ENCODE measurements around the gene HELZ. TPM values are rescaled to one million over a fixed set of nuclear protein-coding genes. Genes with fewer than 3 reads are reported as not detected.

The HELZ gene
- total and polyA plus RNA-seq, 4 donors, result 14.6 to 71.6 (median 33.9) TPM

DNA sequence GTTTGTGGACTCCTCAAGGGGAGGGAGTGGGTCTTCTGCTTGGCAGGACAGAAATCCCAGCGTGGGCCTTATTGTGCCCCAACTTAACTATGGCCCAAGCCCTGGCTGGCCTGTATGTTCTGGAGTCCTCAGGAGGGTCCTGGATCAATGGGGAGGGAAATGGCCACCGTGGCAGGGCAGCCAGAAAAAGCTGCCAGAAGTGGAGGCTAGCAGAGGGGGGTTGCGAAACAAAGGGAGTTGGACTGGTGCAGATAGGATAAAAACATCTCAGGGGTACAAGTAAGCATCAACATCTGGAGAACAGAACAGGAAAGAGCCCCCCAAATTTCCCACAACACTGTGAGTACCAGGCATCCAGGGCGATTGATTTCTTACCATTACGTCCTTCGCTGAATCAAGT is 204.3 kb downstream of the HELZ start:
- Histone ChIP-seq H3K27ac (ENCODE audit: low read depth, low read length) (no peak overlapping the region), H3K4me3 (ENCODE audit: low read depth, low read length) (no peak overlapping the region), H3K27me3 (ENCODE audit: control insufficient read depth, insufficient read depth, low read length) (no peaks in the 10 kb centered on the region), H3K4me1 (ENCODE audit: control insufficient read depth, insufficient read depth, low read length) (no peaks in the 10 kb centered on the region), H3K9me3 (ENCODE audit: control insufficient read depth, insufficient read depth, low read length) (no peaks in the 10 kb centered on the region), H3K36me3 (ENCODE audit: control insufficient read depth, insufficient read depth, low read length) (peaks cover 7% of the 10 kb centered on the region)
- DNase-seq (ENCODE audit: low read depth in 4 of 6, low spot score in 6 of 6), result no peak
- WGBS (ENCODE audit: insufficient coverage), result 83% methylated on average over 3 of the region's 6 CpGs

- peaks cover 4% of the 10 kb centered on the region for H3K36me3 ChIP-seq (ENCODE audit: control insufficient read depth, insufficient read depth, low read length)
- 82% methylated on average over 3 of the region's 5 CpGs for WGBS (ENCODE audit: insufficient coverage)
- DNase-seq (ENCODE audit: low read depth in 4 of 6, low spot score in 6 of 6), result no peak
- H3K27me3 ChIP-seq (ENCODE audit: control insufficient read depth, insufficient read depth, low read length), result no peaks in the 10 kb centered on the region
- H3K4me3 ChIP-seq (ENCODE audit: low read depth, low read length), result no peak overlapping the region
- no peaks in the 10 kb centered on the region for H3K4me1 ChIP-seq (ENCODE audit: control insufficient read depth, insufficient read depth, low read length)
- H3K9me3 ChIP-seq (ENCODE audit: control insufficient read depth, insufficient read depth, low read length), result no peaks in the 10 kb centered on the region
- no peak overlapping the region for H3K27ac ChIP-seq (ENCODE audit: low read depth, low read length)
Measured at GRCh38 chr17:67038861-67039365, 206.1 kb downstream of the HELZ start.

- H3K36me3 ChIP-seq (ENCODE audit: control insufficient read depth, insufficient read depth, low read length), result peaks cover 34% of the 10 kb centered on the region
- H3K27ac ChIP-seq (ENCODE audit: low read depth, low read length), result no peak overlapping the region
- H3K9me3 ChIP-seq (ENCODE audit: control insufficient read depth, insufficient read depth, low read length), result no peaks in the 10 kb centered on the region
- no peaks in the 10 kb centered on the region for H3K4me1 ChIP-seq (ENCODE audit: control insufficient read depth, insufficient read depth, low read length)
- no peak for DNase-seq (ENCODE audit: low read depth in 4 of 6, low spot score in 6 of 6)
- H3K4me3 ChIP-seq (ENCODE audit: low read depth, low read length), result no peak overlapping the region
- WGBS (ENCODE audit: insufficient coverage), result 81% methylated on average over 10 of the region's 11 CpGs
- no peaks in the 10 kb centered on the region for H3K27me3 ChIP-seq (ENCODE audit: control insufficient read depth, insufficient read depth, low read length)
Measured at GRCh38 chr17:67035131-67036083, 209.6 kb downstream of the HELZ start.

GRCh38 chr17:67033613-67034012 is 211.4 kb downstream of the HELZ start:
- H3K27me3 ChIP-seq (ENCODE audit: control insufficient read depth, insufficient read depth, low read length), result no peaks in the 10 kb centered on the region
- 96% methylated on average over 9 of the region's 9 CpGs for WGBS (ENCODE audit: insufficient coverage)
- H3K27ac ChIP-seq (ENCODE audit: low read depth, low read length), result no peak overlapping the region
- no peaks in the 10 kb centered on the region for H3K9me3 ChIP-seq (ENCODE audit: control insufficient read depth, insufficient read depth, low read length)
- peaks cover 43% of the 10 kb centered on the region for H3K36me3 ChIP-seq (ENCODE audit: control insufficient read depth, insufficient read depth, low read length)
- H3K4me3 ChIP-seq (ENCODE audit: low read depth, low read length), result no peak overlapping the region
- no peak for DNase-seq (ENCODE audit: low read depth in 4 of 6, low spot score in 6 of 6)
- H3K4me1 ChIP-seq (ENCODE audit: control insufficient read depth, insufficient read depth, low read length), result no peaks in the 10 kb centered on the region

GRCh38 chr17:67032985-67033384 is 212.0 kb downstream of the HELZ start:
- Histone ChIP-seq H3K9me3 (ENCODE audit: control insufficient read depth, insufficient read depth, low read length) (no peaks in the 10 kb centered on the region), H3K4me1 (ENCODE audit: control insufficient read depth, insufficient read depth, low read length) (no peaks in the 10 kb centered on the region), H3K27ac (ENCODE audit: low read depth, low read length) (no peak overlapping the region), H3K27me3 (ENCODE audit: control insufficient read depth, insufficient read depth, low read length) (no peaks in the 10 kb centered on the region), H3K4me3 (ENCODE audit: low read depth, low read length) (no peak overlapping the region), H3K36me3 (ENCODE audit: control insufficient read depth, insufficient read depth, low read length) (peaks cover 45% of the 10 kb centered on the region)
- DNase-seq (ENCODE audit: low read depth in 4 of 6, low spot score in 6 of 6), result no peak
- 100% methylated on average over 6 of the region's 13 CpGs for WGBS (ENCODE audit: insufficient coverage)

DNA sequence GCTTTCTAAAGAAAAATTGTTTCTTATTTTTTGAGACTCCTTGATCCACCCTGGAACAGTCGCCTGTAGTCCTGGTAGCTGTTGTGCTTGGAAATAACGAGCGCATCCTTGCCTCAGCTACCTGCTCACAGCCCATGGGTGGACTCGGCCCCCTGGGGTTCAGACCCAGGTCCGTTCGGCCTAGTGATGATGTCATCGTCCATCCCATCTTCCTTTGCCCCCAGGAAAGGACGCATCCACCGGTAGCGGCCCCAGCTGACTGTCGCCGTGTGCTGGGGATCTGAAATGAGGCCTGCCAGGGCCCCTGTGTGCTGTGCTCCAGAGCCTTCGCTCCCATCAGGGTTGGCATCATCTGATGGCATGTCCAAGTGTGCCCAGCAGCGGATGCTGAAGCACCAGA is 212.6 kb downstream of the HELZ start:
- WGBS (ENCODE audit: insufficient coverage), result 91% methylated on average over 14 of the region's 14 CpGs

GRCh38 chr17:67030641-67031040 is 214.4 kb downstream of the HELZ start:
- Histone ChIP-seq H3K4me3 (ENCODE audit: low read depth, low read length) (no peak overlapping the region), H3K4me1 (ENCODE audit: control insufficient read depth, insufficient read depth, low read length) (no peaks in the 10 kb centered on the region), H3K9me3 (ENCODE audit: control insufficient read depth, insufficient read depth, low read length) (no peaks in the 10 kb centered on the region), H3K36me3 (ENCODE audit: control insufficient read depth, insufficient read depth, low read length) (peaks cover 65% of the 10 kb centered on the region), H3K27me3 (ENCODE audit: control insufficient read depth, insufficient read depth, low read length) (no peaks in the 10 kb centered on the region), H3K27ac (ENCODE audit: low read depth, low read length) (no peak overlapping the region)
- WGBS (ENCODE audit: insufficient coverage), result 91% methylated on average over 21 of the region's 21 CpGs
- DNase-seq (ENCODE audit: low read depth in 4 of 6, low spot score in 6 of 6), result no peak

More for the DNA sequence above, 212.6 kb downstream of the HELZ start:
- H3K27me3 ChIP-seq (ENCODE audit: control insufficient read depth, insufficient read depth, low read length), result no peaks in the 10 kb centered on the region
- H3K27ac ChIP-seq (ENCODE audit: low read depth, low read length), result no peak overlapping the region
- H3K4me1 ChIP-seq (ENCODE audit: control insufficient read depth, insufficient read depth, low read length), result no peaks in the 10 kb centered on the region
- H3K4me3 ChIP-seq (ENCODE audit: low read depth, low read length), result no peak overlapping the region
- H3K9me3 ChIP-seq (ENCODE audit: control insufficient read depth, insufficient read depth, low read length), result no peaks in the 10 kb centered on the region
- DNase-seq (ENCODE audit: low read depth in 4 of 6, low spot score in 6 of 6), result no peak
- H3K36me3 ChIP-seq (ENCODE audit: control insufficient read depth, insufficient read depth, low read length), result peaks cover 48% of the 10 kb centered on the region

DNA sequence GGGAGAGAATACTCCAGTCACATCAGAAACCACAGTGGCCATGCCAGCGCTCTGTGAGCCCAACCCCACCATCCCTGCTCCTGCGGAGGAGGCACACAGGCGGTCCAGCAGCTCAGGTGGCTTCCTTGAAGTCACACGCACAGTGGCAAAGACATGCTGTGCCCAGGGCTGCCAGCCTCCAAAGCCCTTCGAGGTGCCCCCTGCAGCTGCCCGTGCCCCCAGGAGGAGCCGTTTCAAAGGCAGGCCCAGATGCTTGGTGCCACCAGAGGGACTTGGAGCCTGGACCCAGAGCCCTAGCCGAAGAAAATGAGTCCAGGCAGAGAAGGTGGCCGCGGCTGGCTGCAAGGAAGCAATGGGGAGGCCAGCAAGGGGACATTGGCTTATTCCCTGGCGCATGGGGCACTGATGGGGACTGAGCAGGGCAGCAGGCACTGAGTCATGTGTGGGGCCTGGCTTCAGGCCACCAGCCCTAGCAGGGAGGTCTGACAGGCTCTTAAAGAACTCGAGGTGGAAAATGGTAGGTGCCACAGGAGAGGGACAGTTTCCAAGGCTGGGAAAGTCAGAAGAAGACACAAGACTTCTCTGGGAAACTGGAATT is 217.9 kb downstream of the HELZ start:
- H3K27me3 ChIP-seq (ENCODE audit: control insufficient read depth, insufficient read depth, low read length), result no peaks in the 10 kb centered on the region
- no peak for DNase-seq (ENCODE audit: low read depth in 4 of 6, low spot score in 6 of 6)
- H3K27ac ChIP-seq (ENCODE audit: low read depth, low read length), result no peak overlapping the region
- H3K9me3 ChIP-seq (ENCODE audit: control insufficient read depth, insufficient read depth, low read length), result no peaks in the 10 kb centered on the region
- WGBS (ENCODE audit: insufficient coverage), result 89% methylated on average over 12 of the region's 12 CpGs
- H3K4me3 ChIP-seq (ENCODE audit: low read depth, low read length), result no peak overlapping the region
- H3K36me3 ChIP-seq (ENCODE audit: control insufficient read depth, insufficient read depth, low read length), result peaks cover 74% of the 10 kb centered on the region
- H3K4me1 ChIP-seq (ENCODE audit: control insufficient read depth, insufficient read depth, low read length), result peaks cover 18% of the 10 kb centered on the region

GRCh38 chr17:67026341-67026740 is 218.7 kb downstream of the HELZ start:
- no peak overlapping the region for H3K27ac ChIP-seq (ENCODE audit: low read depth, low read length)
- no peak for DNase-seq (ENCODE audit: low read depth in 4 of 6, low spot score in 6 of 6)
- no peak overlapping the region for H3K4me3 ChIP-seq (ENCODE audit: low read depth, low read length)
- peaks cover 26% of the 10 kb centered on the region for H3K4me1 ChIP-seq (ENCODE audit: control insufficient read depth, insufficient read depth, low read length)
- 100% methylated on average over 2 of the region's 2 CpGs for WGBS (ENCODE audit: insufficient coverage)
- H3K36me3 ChIP-seq (ENCODE audit: control insufficient read depth, insufficient read depth, low read length), result peaks cover 74% of the 10 kb centered on the region
- H3K27me3 ChIP-seq (ENCODE audit: control insufficient read depth, insufficient read depth, low read length), result no peaks in the 10 kb centered on the region
- H3K9me3 ChIP-seq (ENCODE audit: control insufficient read depth, insufficient read depth, low read length), result no peaks in the 10 kb centered on the region
